ENCODE data around the gene VPS35.

Gene VPS35

DNA sequence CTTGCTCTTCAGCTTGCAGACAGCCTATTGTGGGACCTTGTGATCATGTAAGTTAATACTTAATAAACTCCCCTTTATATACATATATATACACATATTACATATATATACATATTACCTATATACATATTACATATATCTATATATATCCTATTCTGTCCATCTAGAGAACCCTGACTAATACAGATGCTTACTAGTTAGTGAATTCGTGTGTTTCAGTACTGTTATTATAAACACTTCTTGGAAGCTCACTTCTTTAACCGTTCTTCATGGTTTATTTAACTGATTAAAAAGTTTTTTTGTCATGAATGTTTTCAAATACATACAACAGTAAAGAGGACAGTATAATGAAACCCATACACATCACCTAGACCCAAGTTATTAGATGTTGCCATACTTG, 13.1 kb upstream of the VPS35 start:
- no peak for DNase-seq (ENCODE audit: low read depth)
- no peak for TF ChIP-seq CTCF (IDR thresholded peaks at IDR 0.05; ENCODE audit: control insufficient read depth, insufficient read depth, low read depth, low read length, missing control alignments)
- H3K4me3 ChIP-seq (ENCODE audit: control insufficient read depth, low read depth, low read length) = no peak overlapping the region

GRCh38 chr16:46701615-46702014, 12.6 kb upstream of the VPS35 start:
- no peak overlapping the region for H3K4me3 ChIP-seq (ENCODE audit: control insufficient read depth, low read depth, low read length)
- TF ChIP-seq CTCF (IDR thresholded peaks at IDR 0.05; ENCODE audit: control insufficient read depth, insufficient read depth, low read depth, low read length, missing control alignments) = no peak

DNA sequence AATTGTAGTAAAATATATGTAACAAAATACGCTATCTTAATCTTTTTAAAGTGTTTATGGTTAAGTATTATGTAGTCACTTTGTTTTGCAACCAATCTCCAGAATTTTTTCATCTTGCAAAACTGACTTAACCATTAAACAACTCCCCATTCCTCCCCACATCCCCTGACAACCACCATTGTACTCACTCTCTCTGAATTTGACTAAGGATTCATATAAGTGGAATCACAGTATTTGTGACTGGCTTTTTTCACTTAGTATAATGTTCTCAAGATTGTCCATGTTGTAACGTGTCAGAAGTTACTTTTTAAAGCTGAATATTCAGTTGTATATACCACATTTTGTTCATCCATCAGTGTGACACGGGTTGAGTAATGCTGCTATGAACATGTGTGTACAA, 11.1 kb upstream of the VPS35 start:
- no peak for DNase-seq (ENCODE audit: low read depth)
- no peak overlapping the region for H3K4me3 ChIP-seq (ENCODE audit: control insufficient read depth, low read depth, low read length)
- no peak for TF ChIP-seq CTCF (IDR thresholded peaks at IDR 0.05; ENCODE audit: control insufficient read depth, insufficient read depth, low read depth, low read length, missing control alignments)

More at GRCh38 chr16:46701615-46702014, 12.6 kb upstream of the VPS35 start:
- DNase-seq (ENCODE audit: low read depth) = no peak

DNA sequence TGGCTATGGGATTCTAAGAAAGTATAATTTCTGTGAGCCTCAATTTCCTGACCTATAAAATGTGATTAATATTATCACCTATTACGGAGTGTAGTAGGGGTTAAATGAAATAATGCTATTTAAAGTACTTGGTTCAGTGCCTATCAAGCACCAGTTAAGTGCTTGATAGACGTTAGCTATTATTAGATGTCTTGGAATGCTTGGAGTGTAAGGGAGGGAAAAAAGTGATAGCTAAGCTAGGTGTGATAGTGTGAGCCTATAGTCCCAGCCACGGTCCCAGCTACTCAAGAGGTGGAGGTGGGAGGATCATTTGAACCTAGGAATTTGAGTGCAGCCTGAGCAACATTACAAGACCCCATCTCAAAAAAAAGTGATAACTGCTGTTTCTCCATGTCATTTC, 8.0 kb upstream of the VPS35 start:
- DNase-seq (ENCODE audit: low read depth) = no peak
- H3K4me3 ChIP-seq (ENCODE audit: control insufficient read depth, low read depth, low read length) = no peak overlapping the region
- TF ChIP-seq CTCF (IDR thresholded peaks at IDR 0.05; ENCODE audit: control insufficient read depth, insufficient read depth, low read depth, low read length, missing control alignments) = no peak

DNA sequence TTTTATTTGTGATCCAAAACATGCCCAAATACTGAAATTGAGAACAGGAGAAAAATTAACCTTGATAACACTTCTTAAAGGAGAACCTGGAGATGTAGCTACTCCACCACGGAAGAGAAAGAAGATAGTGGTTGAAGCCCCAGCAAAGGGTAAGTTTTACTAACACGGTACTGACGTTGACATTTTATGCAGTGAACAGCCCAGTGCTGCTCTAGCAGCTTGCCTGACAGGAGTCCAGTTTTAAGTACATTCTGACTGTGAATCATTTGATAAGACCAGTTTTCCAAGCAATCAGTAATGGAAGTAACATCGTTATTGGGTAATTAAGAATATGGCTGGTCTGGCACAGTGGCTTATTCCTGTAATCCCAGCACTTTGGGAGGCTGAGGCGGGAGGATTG, 7.0 kb upstream of the VPS35 start:
- no peak overlapping the region for H3K4me3 ChIP-seq (ENCODE audit: control insufficient read depth, low read depth, low read length)
- no peak for DNase-seq (ENCODE audit: low read depth)
- no peak for TF ChIP-seq CTCF (IDR thresholded peaks at IDR 0.05; ENCODE audit: control insufficient read depth, insufficient read depth, low read depth, low read length, missing control alignments)

GRCh38 chr16:46693598-46693997, 4.6 kb upstream of the VPS35 start:
- H3K4me3 ChIP-seq (ENCODE audit: control insufficient read depth, low read depth, low read length) = no peak overlapping the region
- TF ChIP-seq CTCF (IDR thresholded peaks at IDR 0.05; ENCODE audit: control insufficient read depth, insufficient read depth, low read depth, low read length, missing control alignments) = no peak
- DNase-seq (ENCODE audit: low read depth) = no peak

- TF ChIP-seq CTCF (IDR thresholded peaks at IDR 0.05; ENCODE audit: control insufficient read depth, insufficient read depth, low read depth, low read length, missing control alignments) = no peak
- H3K4me3 ChIP-seq (ENCODE audit: control insufficient read depth, low read depth, low read length) = no peak overlapping the region
- no peak for DNase-seq (ENCODE audit: low read depth)
Observed at GRCh38 chr16:46691726-46692125, 2.7 kb upstream of the VPS35 start.

Data from AG09309 (cell line).